Measurements from ENCODE around the gene SPRR2F.
"Not testable (repeated sequence)": the region's sequence is repeated elsewhere in the genome, so short reads cannot be mapped to it uniquely, and the experiment has no call there.

SPRR2F gene

GRCh38 chr1:153125536-153125935 lies 12.2 kb upstream of the SPRR2F start:
- no peak for ATAC-seq
- no peak for TF ChIP-seq ZNF70 (CRISPR knock-in tag; IDR thresholded peaks at IDR 0.05)
- TF ChIP-seq ZNF565 (CRISPR knock-in tag; conservative IDR thresholded peaks at IDR 0.05; ENCODE audit: low read depth): no peak
- no peak for TF ChIP-seq ZFP3 (CRISPR knock-in tag; IDR thresholded peaks at IDR 0.05)
- no peak for TF ChIP-seq ESRRG (CRISPR knock-in tag; IDR thresholded peaks at IDR 0.05)
- TF ChIP-seq OSR1 (CRISPR knock-in tag; IDR thresholded peaks at IDR 0.05): no peak
- TF ChIP-seq GLIS3 (CRISPR knock-in tag; IDR thresholded peaks at IDR 0.05): no peak
- TF ChIP-seq ZNF8 (CRISPR knock-in tag; IDR thresholded peaks at IDR 0.05): no peak
- TF ChIP-seq CSDC2 (CRISPR knock-in tag; IDR thresholded peaks at IDR 0.05): no peak
- no peak for TF ChIP-seq ZC3H10 (CRISPR knock-in tag; IDR thresholded peaks at IDR 0.05)
- no peak for TF ChIP-seq ARNTL (CRISPR knock-in tag; IDR thresholded peaks at IDR 0.05; ENCODE audit: borderline replicate concordance, low read depth)

GRCh38 chr1:153123793-153124192 lies 10.5 kb upstream of the SPRR2F start:
- not testable (repeated sequence) for ATAC-seq

GRCh38 chr1:153122831-153123421 lies 9.6 kb upstream of the SPRR2F start:
- TF ChIP-seq OSR1 (CRISPR knock-in tag; IDR thresholded peaks at IDR 0.05) (no peak), ARNTL (CRISPR knock-in tag; IDR thresholded peaks at IDR 0.05; ENCODE audit: borderline replicate concordance, low read depth) (no peak), RARB (CRISPR knock-in tag; IDR thresholded peaks at IDR 0.05) (no peak), ZNF70 (CRISPR knock-in tag; IDR thresholded peaks at IDR 0.05) (no peak)
- ATAC-seq: no peak

GRCh38 chr1:153120945-153121344 lies 7.6 kb upstream of the SPRR2F start:
- no peak for ATAC-seq
- TF ChIP-seq GLIS3 (CRISPR knock-in tag; IDR thresholded peaks at IDR 0.05) (no peak), PATZ1 (CRISPR knock-in tag; IDR thresholded peaks at IDR 0.05; ENCODE audit: borderline replicate concordance) (no peak), OSR1 (CRISPR knock-in tag; IDR thresholded peaks at IDR 0.05) (no peak)

- no peak for ATAC-seq
- TF ChIP-seq ZNF8 (CRISPR knock-in tag; IDR thresholded peaks at IDR 0.05) (no peak), TCF4 (CRISPR knock-in tag; IDR thresholded peaks at IDR 0.05; ENCODE audit: borderline replicate concordance) (no peak), POU6F1 (CRISPR knock-in tag; IDR thresholded peaks at IDR 0.05; ENCODE audit: borderline replicate concordance, low read depth) (no peak), CSRNP3 (CRISPR knock-in tag; IDR thresholded peaks at IDR 0.05) (no peak), SNAI2 (CRISPR knock-in tag; IDR thresholded peaks at IDR 0.05) (no peak), ISL1 (CRISPR knock-in tag; IDR thresholded peaks at IDR 0.05) (no peak), PATZ1 (CRISPR knock-in tag; IDR thresholded peaks at IDR 0.05; ENCODE audit: borderline replicate concordance) (no peak), CSDC2 (CRISPR knock-in tag; IDR thresholded peaks at IDR 0.05) (no peak), ZNF70 (CRISPR knock-in tag; IDR thresholded peaks at IDR 0.05) (no peak), ZFP3 (CRISPR knock-in tag; IDR thresholded peaks at IDR 0.05) (no peak), CREB5 (CRISPR knock-in tag; IDR thresholded peaks at IDR 0.05; ENCODE audit: low read depth) (no peak), TOX (CRISPR knock-in tag; IDR thresholded peaks at IDR 0.05; ENCODE audit: borderline replicate concordance) (no peak), PPARA (CRISPR knock-in tag; IDR thresholded peaks at IDR 0.05; ENCODE audit: borderline replicate concordance) (no peak), RARB (CRISPR knock-in tag; IDR thresholded peaks at IDR 0.05) (no peak), ZFP30 (CRISPR knock-in tag; IDR thresholded peaks at IDR 0.05) (no peak), GLIS3 (CRISPR knock-in tag; IDR thresholded peaks at IDR 0.05) (no peak), ESRRG (CRISPR knock-in tag; IDR thresholded peaks at IDR 0.05) (no peak)
These were observed 6.2 kb upstream of the SPRR2F start for GRCh38 chr1:153119491-153119971.

- ATAC-seq: not testable (repeated sequence)
These were observed 1.9 kb upstream of the SPRR2F start for GRCh38 chr1:153115264-153115663.

- ATAC-seq: not testable (repeated sequence)
These were observed 862 bp downstream of the SPRR2F start for GRCh38 chr1:153112454-153112853.
